NT2/D1 (cell line): ENCODE data around the gene CSNK1D.

Experiments used
- DNase-seq: peaks from one replicate; pipeline ENCODE4 v3.0.0-alpha.2; 2011; ENCODE audit warnings: low read depth, low spot score
- H3K27me3 ChIP-seq: 2 replicates; pipeline ENCODE4 v1.6.0; 2011; ENCODE audit warnings: mild to moderate bottlenecking; ENCODE audit not compliant: insufficient read length, insufficient read depth
- H3K36me3 ChIP-seq: 2 replicates; pipeline ENCODE4 v1.6.1; 2011; ENCODE audit warnings: mild to moderate bottlenecking, low read length, mixed read lengths; ENCODE audit not compliant: insufficient read depth, insufficient read length
- H3K4me1 ChIP-seq: 2 replicates; pipeline ENCODE4 v1.5.1; 2011; ENCODE audit not compliant: insufficient read depth, insufficient read length
- H3K4me3 ChIP-seq: 2 replicates; pipeline ENCODE4 v1.5.1; 2011; ENCODE audit warnings: low read depth; ENCODE audit not compliant: insufficient read length
- H3K9ac ChIP-seq: 2 replicates; pipeline ENCODE4 v1.6.0; 2011; ENCODE audit warnings: low read depth; ENCODE audit not compliant: insufficient read length
- H3K9me3 ChIP-seq: 2 replicates; pipeline ENCODE4 v1.5.1; 2011; ENCODE audit warnings: mild to moderate bottlenecking, low read length; ENCODE audit not compliant: insufficient read depth
- SUZ12 ChIP-seq: IDR thresholded peaks from 2 replicates; pipeline ENCODE4 v1.6.1; 2011; ENCODE audit not compliant: insufficient read length, insufficient read depth; ENCODE audit errors: extremely low read depth
- YY1 ChIP-seq: IDR thresholded peaks from 2 replicates; pipeline ENCODE4 v1.6.1; 2011; ENCODE audit not compliant: insufficient read length, insufficient read depth
- ZNF274 ChIP-seq: IDR thresholded peaks from 2 replicates; pipeline ENCODE4 v1.6.1; 2011; ENCODE audit warnings: mild to moderate bottlenecking, low read depth, low read length

CSNK1D gene

DNA sequence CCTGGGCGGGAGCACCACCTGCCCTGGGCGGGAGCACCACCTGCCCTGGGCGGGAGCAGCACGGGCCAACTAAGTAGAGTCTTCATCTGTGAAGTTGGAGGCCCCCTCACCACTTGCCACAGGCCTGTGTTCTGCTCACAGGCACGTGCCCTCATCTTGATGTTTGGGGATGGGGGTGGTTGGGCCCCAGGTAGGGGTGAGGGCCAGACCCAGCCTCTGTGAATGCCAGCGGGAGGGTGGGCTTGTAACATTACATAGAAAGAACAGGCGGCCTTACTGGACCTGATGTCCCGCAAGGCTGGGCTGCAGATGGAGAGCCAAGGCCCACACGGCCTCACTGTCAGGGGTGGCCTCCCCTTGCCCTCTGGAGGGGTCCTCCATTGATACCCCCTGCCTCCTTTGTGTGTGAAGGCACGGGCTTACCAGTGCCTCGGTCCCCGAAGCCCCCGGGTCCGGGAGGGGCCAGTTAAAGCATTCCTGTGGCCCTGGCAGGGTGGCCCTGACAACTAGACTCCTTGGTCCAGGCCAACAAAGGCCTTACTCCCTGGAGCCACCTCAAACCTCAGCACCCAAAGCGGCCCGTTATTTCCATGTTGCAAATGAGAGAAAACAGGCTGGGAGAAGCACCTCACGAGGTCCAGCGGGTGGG lies 45.7 kb downstream of the CSNK1D start:
- DNase-seq: no peak
- Histone ChIP-seq H3K4me3 (no peak overlapping the region), H3K9ac (peak overlapping the region; percentile 85), H3K36me3 (peaks cover 10% of the 10 kb centered on the region), H3K4me1 (peaks cover 30% of the 10 kb centered on the region), H3K9me3 (no peaks in the 10 kb centered on the region), H3K27me3 (peaks cover 21% of the 10 kb centered on the region)
- no peak for TF ChIP-seq YY1
- TF ChIP-seq SUZ12: no peak

- peaks cover 25% of the 10 kb centered on the region for H3K4me1 ChIP-seq
- H3K27me3 ChIP-seq: peaks cover 21% of the 10 kb centered on the region
- TF ChIP-seq SUZ12: no peak
- no peak for TF ChIP-seq ZNF274
- TF ChIP-seq YY1: no peak
- no peak overlapping the region for H3K9ac ChIP-seq
- peaks cover 10% of the 10 kb centered on the region for H3K36me3 ChIP-seq
- no peak for DNase-seq
- H3K9me3 ChIP-seq: no peaks in the 10 kb centered on the region
- no peak overlapping the region for H3K4me3 ChIP-seq
Measured at GRCh38 chr17:82226809-82227628, 46.5 kb downstream of the CSNK1D start.

DNA sequence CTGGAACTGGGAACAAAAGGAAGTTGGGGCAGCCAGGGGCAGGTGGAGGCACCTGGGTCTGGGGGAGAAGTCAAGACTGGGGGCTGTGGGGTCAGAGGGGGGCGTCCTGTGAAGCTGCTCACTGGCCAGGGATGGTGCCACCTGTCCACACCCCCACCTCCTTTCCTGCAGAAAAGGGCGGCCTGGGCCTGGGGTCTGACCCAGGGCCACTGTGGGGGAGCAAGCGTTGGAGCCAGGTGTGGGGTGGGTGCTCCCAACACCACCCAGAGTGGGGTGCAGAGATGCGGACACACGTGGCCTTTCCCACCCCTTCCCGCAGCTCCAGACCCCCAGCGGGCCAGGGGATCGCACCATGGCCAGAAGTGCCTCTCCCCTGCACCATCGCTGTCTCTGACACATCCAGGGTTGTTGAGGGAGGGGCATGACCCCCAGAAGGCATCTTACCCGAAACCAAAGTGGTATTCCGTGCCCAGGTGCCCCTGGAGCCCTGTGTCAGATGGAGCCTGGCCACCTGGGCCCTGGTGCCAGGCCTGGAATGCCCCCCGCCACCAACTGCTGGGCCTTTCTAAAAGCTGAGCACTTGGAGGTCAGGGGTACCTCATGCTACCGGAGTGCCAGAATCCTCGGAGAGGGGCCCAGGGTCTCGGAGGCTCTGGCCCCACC lies 47.2 kb downstream of the CSNK1D start:
- H3K9ac ChIP-seq: no peak overlapping the region
- peaks cover 24% of the 10 kb centered on the region for H3K4me1 ChIP-seq
- DNase-seq: no peak
- no peaks in the 10 kb centered on the region for H3K9me3 ChIP-seq
- H3K4me3 ChIP-seq: no peak overlapping the region
- TF ChIP-seq SUZ12 (no peak), YY1 (no peak), ZNF274 (no peak)
- H3K36me3 ChIP-seq: peaks cover 10% of the 10 kb centered on the region
- peaks cover 21% of the 10 kb centered on the region for H3K27me3 ChIP-seq

DNA sequence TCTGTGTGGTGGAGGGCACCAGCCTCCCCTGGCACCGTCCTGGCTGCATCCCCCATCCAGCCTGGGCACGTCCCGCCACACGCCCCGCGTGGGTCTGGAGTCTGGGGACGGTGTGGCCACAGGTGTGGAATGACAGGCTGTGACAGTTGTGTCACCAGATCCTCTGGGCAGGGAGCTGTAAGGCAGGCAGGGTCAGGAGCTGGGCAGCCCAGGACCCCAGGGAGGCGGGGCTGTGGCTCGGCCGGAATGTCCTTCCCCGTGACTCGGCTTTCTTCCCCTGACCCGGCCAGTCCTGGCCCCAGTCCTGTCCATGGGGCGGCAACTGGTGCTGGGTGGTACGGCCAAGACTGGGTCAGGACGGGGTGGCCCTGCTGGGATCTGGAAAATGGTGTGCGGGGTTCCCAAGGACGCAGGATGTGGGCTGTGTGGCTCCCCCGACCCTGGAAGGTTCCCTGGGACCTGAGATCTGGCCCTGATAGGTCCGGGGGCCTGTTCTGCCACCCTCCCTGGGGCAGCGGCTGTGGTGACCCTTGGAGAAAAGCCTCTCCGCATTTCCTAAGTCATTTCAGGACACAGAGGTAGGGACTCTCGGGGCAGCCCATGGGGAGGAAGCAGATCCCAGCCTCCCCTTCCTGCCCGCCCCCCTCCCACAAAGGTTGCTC lies 48.0 kb downstream of the CSNK1D start:
- H3K4me3 ChIP-seq: no peak overlapping the region
- peak overlapping the region; percentile 61 for H3K9ac ChIP-seq
- peaks cover 10% of the 10 kb centered on the region for H3K36me3 ChIP-seq
- H3K27me3 ChIP-seq: peaks cover 21% of the 10 kb centered on the region
- H3K4me1 ChIP-seq: peaks cover 21% of the 10 kb centered on the region
- DNase-seq: no peak
- H3K9me3 ChIP-seq: no peaks in the 10 kb centered on the region
- TF ChIP-seq ZNF274: no peak
- TF ChIP-seq SUZ12: no peak
- TF ChIP-seq YY1: no peak

DNA sequence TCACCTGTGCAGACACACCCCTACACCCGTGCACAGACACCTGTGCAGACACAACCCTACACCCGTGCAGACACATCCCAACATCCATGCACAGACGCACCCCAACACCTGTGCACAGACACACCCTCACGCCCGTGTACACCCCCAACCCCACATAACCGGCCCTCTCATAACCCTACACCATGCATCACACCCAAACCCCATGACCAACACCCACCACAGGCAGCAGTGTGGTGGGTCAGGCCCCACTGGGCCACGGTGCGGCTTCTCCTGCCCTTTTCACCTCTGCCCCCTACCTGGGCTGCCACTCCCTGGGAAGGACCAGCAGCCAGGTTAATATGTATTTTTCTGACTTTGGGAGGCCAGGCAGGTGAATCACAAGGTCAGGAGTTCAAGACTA lies 48.8 kb downstream of the CSNK1D start:
- H3K4me3 ChIP-seq: no peak overlapping the region
- H3K4me1 ChIP-seq: peaks cover 16% of the 10 kb centered on the region
- H3K36me3 ChIP-seq: peaks cover 4% of the 10 kb centered on the region
- H3K27me3 ChIP-seq: peaks cover 15% of the 10 kb centered on the region
- H3K9me3 ChIP-seq: 0 out of 2 replicates have a peak, but pooled peaks cover 3% of the 10 kb centered on the region
- no peak for DNase-seq
- no peak overlapping the region for H3K9ac ChIP-seq
- TF ChIP-seq YY1: no peak
- TF ChIP-seq ZNF274: no peak
- no peak for TF ChIP-seq SUZ12

DNA sequence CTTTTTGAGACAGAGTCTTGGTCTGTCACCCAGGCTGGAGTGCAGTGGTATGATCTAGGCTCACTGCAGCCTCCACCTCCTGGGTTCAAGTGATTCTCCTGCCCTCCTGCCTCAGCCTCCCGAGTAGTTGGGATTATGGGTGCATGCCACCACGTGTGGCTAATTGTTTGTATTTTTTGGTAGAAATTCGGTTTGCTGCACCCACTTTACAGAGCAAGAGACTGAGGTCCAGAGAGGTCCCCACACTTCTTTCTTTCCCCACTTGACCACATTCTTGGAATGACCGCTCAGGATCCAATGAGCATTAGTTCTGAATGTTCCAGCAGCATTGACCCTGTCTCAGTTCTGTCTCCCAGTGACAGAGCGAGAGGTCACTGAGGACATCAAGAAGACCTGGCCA lies 50.0 kb downstream of the CSNK1D start:
- H3K36me3 ChIP-seq: peaks cover 3% of the 10 kb centered on the region
- H3K4me3 ChIP-seq: no peak overlapping the region
- H3K27me3 ChIP-seq: peaks cover 13% of the 10 kb centered on the region
- no peak overlapping the region for H3K9ac ChIP-seq
- DNase-seq: no peak
- TF ChIP-seq ZNF274 (no peak), YY1 (no peak), SUZ12 (no peak)
- peaks cover 19% of the 10 kb centered on the region for H3K4me1 ChIP-seq
- H3K9me3 ChIP-seq: 0 out of 2 replicates have a peak, but pooled peaks cover 3% of the 10 kb centered on the region

DNA sequence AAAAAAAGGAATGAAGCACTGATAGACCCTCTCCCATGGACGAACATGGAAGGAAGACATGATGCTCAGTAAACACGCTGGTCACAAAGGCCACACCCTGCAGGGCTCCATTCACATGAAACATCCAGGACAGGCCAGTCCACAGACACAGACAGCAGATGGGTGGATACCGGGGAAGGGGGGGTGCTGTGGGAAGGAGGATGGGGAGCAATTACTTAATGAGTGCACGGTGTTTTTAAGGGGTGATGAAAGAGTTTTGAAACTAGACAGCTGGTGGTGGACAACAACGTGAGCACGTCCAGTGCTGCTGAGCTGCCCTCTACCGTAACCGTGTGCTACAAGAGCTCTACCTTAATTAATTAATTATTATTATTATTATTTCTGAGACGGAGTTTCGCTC lies 50.7 kb downstream of the CSNK1D start:
- Histone ChIP-seq H3K9ac (no peak overlapping the region), H3K36me3 (peaks cover 3% of the 10 kb centered on the region), H3K4me3 (no peak overlapping the region), H3K27me3 (peaks cover 7% of the 10 kb centered on the region), H3K4me1 (peaks cover 20% of the 10 kb centered on the region), H3K9me3 (0 out of 2 replicates have a peak, but pooled peaks cover 3% of the 10 kb centered on the region)
- DNase-seq: no peak
- no peak for TF ChIP-seq SUZ12
- TF ChIP-seq YY1: no peak
- no peak for TF ChIP-seq ZNF274
